Panc1 (cell line): ENCODE measurements around the gene UTRN. TPM values are rescaled to one million over a fixed set of nuclear protein-coding genes. Genes with fewer than 3 reads are reported as not detected.

ENCODE experiments used
- ATAC-seq: fragments of 200-7000 bp; cut with Tn5 transposase; 2 replicates; pipeline ENCODE4 v1.9.1; 2020; ENCODE audit warnings: mild to moderate bottlenecking, moderate library complexity
- BruUV-seq: library from RNA; stranded (reverse); fragments of 400-500 nt; replicated peaks from 2 replicates; lab custom pipeline; 2021; lab: Mats Ljungman, UMichigan
- CTCF ChIA-PET: fragments of 300-600 bp; sonication (Branson Sonifier 250); formaldehyde crosslinking; loops from one replicate; lab custom pipeline; 2022; ENCODE audit warnings: antibody characterized with exemption; lab: Charles Lee
- POLR2A ChIA-PET: fragments of 300-600 bp; sonication (Branson Sonifier 250); formaldehyde crosslinking; loops from one replicate; lab custom pipeline; 2022; ENCODE audit warnings: antibody characterized with exemption; lab: Charles Lee
- DNase-seq: peaks from one replicate; pipeline ENCODE4 v3.0.0-alpha.2; 2010; ENCODE audit warnings: low read depth, low spot score
- H3K27ac ChIP-seq: 2 replicates; pipeline ENCODE4 v1.5.1; 2011; ENCODE audit warnings: mild to moderate bottlenecking, low read length, inconsistent platforms
- H3K27me3 ChIP-seq: fragments of 200-500 bp; sonication (Bioruptor generic); 2 replicates; pipeline ENCODE4 v1.6.0; 2014; ENCODE audit warnings: low read length, inconsistent platforms; ENCODE audit not compliant: control insufficient read depth, insufficient read depth
- H3K36me3 ChIP-seq: fragments of 200-500 bp; sonication (Bioruptor generic); 2 replicates; pipeline ENCODE4 v1.5.1; 2014; ENCODE audit warnings: inconsistent platforms, mild to moderate bottlenecking, low read length, moderate library complexity; ENCODE audit not compliant: control insufficient read depth, insufficient read depth
- H3K4me1 ChIP-seq: 2 replicates; pipeline ENCODE4 v1.5.1; 2011; ENCODE audit warnings: inconsistent platforms, mild to moderate bottlenecking, low read length, moderate library complexity; ENCODE audit not compliant: control insufficient read depth, insufficient read depth
- H3K4me3 ChIP-seq, 2 experiments: 2 replicates each; pipeline ENCODE4 v1.5.1; 2011 to 2012; ENCODE audit warnings: low read depth in 2 of 2, low read length in 2 of 2, mild to moderate bottlenecking in 2 of 2, inconsistent platforms in 1 of 2, moderate library complexity in 1 of 2
- H3K9me3 ChIP-seq: fragments of 200-500 bp; sonication (Bioruptor generic); 2 replicates; pipeline ENCODE4 v1.5.1; 2014; ENCODE audit warnings: low read depth, mild to moderate bottlenecking, inconsistent platforms, low read length, moderate library complexity; ENCODE audit not compliant: control insufficient read depth, insufficient read depth
- POLR2AphosphoS5 ChIP-seq: IDR thresholded peaks from 2 replicates; pipeline ENCODE4 v1.6.1; 2012; ENCODE audit warnings: mild to moderate bottlenecking, low read depth, low read length, moderate library complexity
- SIN3A ChIP-seq: IDR thresholded peaks from 2 replicates; pipeline ENCODE4 v1.6.1; 2012; ENCODE audit warnings: low read depth, mild to moderate bottlenecking, low read length, moderate library complexity, borderline replicate concordance; ENCODE audit not compliant: insufficient read depth
- TCF7L2 ChIP-seq: IDR thresholded peaks from 2 replicates; pipeline ENCODE4 v1.6.1; 2011; ENCODE audit warnings: mild to moderate bottlenecking, low read depth, low read length, inconsistent platforms
- in situ Hi-C: cut with HindIII; loops from 2 replicates; pipeline ENCODE4 v1.10.0; 2016; ENCODE audit warnings: low sequenced_read_pairs, low pct_unique_long_range_greater_than_20kb
- intact Hi-C: fragments of 100-400 bp; cut with micrococcal nuclease; formaldehyde crosslinking; loops from one replicate; pipeline ENCODE4 v1.10.0; 2022; ENCODE audit not compliant: unreplicated experiment
- total RNA-seq: library from RNA; stranded (reverse); gene quantifications from one replicate; pipeline ENCODE4 v1.2.1, GENCODE V29; 2021; ENCODE audit not compliant: unreplicated experiment
- TF ChIP-seq, protein P1 (sequence below), 2 experiments: IDR thresholded peaks; 2 replicates each; pipeline ENCODE4 v1.6.1; 2011 to 2012; ENCODE audit warnings: low read depth in 2 of 2, control low read depth in 1 of 2, low read length in 1 of 2, mild to moderate bottlenecking in 1 of 2, moderate library complexity in 1 of 2; ENCODE audit not compliant: insufficient read depth in 1 of 2
- TF ChIP-seq, protein P2 (sequence below): fragments of 450-650 bp; IDR thresholded peaks from 2 replicates; pipeline ENCODE4 v1.5.1; 2017; ENCODE audit warnings: mild to moderate bottlenecking

The UTRN gene
- total RNA-seq, 1 experiment from 2014 or later = 122 TPM

DNA sequence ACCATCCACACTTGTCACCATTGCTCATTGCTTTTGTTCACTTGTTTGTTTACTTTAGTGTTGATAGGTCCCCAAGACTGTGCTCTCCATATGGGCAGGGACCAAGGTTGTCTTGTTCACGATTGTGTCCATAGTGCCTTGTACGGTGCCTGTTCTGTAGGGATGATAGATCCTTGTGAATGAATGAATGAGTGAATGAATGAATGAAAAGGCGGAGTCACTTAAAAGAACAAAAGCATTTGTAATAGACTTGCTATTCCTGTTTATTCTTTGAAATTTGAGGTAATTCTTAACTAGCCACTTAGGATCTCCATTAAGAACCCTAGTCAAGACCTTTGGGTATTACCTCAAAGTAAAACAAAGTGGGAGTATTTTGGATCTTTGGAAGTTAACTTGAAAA, 47.0 kb downstream of the UTRN start:
- in situ Hi-C loops (no loop called here), intact Hi-C loops (no loop called here)
- Histone ChIP-seq H3K4me3 (no peak overlapping the region), H3K27me3 (no peaks in the 10 kb centered on the region), H3K36me3 (no peaks in the 10 kb centered on the region), H3K27ac (no peak overlapping the region), H3K9me3 (no peaks in the 10 kb centered on the region), H3K4me1 (peaks cover 11% of the 10 kb centered on the region)
- TF ChIP-seq POLR2AphosphoS5 (no peak), TCF7L2 (no peak), SIN3A (no peak)
- TF ChIP-seq, protein P1, sequence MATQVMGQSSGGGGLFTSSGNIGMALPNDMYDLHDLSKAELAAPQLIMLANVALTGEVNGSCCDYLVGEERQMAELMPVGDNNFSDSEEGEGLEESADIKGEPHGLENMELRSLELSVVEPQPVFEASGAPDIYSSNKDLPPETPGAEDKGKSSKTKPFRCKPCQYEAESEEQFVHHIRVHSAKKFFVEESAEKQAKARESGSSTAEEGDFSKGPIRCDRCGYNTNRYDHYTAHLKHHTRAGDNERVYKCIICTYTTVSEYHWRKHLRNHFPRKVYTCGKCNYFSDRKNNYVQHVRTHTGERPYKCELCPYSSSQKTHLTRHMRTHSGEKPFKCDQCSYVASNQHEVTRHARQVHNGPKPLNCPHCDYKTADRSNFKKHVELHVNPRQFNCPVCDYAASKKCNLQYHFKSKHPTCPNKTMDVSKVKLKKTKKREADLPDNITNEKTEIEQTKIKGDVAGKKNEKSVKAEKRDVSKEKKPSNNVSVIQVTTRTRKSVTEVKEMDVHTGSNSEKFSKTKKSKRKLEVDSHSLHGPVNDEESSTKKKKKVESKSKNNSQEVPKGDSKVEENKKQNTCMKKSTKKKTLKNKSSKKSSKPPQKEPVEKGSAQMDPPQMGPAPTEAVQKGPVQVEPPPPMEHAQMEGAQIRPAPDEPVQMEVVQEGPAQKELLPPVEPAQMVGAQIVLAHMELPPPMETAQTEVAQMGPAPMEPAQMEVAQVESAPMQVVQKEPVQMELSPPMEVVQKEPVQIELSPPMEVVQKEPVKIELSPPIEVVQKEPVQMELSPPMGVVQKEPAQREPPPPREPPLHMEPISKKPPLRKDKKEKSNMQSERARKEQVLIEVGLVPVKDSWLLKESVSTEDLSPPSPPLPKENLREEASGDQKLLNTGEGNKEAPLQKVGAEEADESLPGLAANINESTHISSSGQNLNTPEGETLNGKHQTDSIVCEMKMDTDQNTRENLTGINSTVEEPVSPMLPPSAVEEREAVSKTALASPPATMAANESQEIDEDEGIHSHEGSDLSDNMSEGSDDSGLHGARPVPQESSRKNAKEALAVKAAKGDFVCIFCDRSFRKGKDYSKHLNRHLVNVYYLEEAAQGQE (IDR thresholded peaks at IDR 0.05; ENCODE audit: insufficient read depth in 1 of 2, low read depth in 2 of 2, low read length in 1 of 2) = no peak
- TF ChIP-seq, protein P2, sequence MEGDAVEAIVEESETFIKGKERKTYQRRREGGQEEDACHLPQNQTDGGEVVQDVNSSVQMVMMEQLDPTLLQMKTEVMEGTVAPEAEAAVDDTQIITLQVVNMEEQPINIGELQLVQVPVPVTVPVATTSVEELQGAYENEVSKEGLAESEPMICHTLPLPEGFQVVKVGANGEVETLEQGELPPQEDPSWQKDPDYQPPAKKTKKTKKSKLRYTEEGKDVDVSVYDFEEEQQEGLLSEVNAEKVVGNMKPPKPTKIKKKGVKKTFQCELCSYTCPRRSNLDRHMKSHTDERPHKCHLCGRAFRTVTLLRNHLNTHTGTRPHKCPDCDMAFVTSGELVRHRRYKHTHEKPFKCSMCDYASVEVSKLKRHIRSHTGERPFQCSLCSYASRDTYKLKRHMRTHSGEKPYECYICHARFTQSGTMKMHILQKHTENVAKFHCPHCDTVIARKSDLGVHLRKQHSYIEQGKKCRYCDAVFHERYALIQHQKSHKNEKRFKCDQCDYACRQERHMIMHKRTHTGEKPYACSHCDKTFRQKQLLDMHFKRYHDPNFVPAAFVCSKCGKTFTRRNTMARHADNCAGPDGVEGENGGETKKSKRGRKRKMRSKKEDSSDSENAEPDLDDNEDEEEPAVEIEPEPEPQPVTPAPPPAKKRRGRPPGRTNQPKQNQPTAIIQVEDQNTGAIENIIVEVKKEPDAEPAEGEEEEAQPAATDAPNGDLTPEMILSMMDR = no peak
- no peak for DNase-seq
- CTCF ChIA-PET = no interaction called here
- POLR2A ChIA-PET = no interaction called here
- no TSS peak for BruUV-seq
- ATAC-seq = no peak

DNA sequence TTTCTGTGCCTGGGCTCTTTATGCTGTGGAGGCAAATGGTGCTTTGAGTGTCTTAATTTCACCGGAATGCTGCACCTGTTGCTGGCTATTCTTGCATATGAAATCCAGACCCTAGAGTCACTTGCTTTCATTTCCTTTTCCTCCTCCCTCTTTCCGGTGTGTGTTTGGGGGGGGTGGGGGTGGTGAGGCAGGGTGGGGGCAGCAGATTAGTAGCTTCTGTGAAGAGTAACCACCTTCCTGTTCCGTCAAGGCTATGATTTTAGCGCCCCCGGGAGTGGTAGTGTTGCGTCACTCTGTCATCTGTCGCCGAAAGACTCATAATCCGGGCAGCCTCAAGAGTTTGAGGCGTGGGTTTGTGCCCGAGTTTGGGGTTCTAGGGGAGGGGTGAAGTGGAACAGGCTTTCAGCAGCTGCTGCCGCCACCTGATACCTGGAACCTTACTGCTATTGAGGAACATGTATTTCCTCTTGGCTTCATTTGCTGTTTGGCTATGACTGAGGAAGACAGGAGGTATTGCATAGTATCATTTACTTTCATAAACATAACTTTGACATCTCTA, 49.1 kb downstream of the UTRN start:
- ATAC-seq = no peak
- intact Hi-C loops (no loop called here), in situ Hi-C loops (no loop called here)
- no TSS peak for BruUV-seq
- Histone ChIP-seq H3K9me3 (no peaks in the 10 kb centered on the region), H3K4me1 (peaks cover 9% of the 10 kb centered on the region), H3K27me3 (no peaks in the 10 kb centered on the region), H3K36me3 (no peaks in the 10 kb centered on the region), H3K4me3 (no peak overlapping the region), H3K27ac (no peak overlapping the region)
- ChIA-PET CTCF (no interaction called here), POLR2A (no interaction called here)
- TF ChIP-seq, protein P2 = no peak
- TF ChIP-seq SIN3A (no peak), TCF7L2 (no peak), POLR2AphosphoS5 (no peak)
- TF ChIP-seq, protein P1 (IDR thresholded peaks at IDR 0.05; ENCODE audit: insufficient read depth in 1 of 2, low read depth in 2 of 2, low read length in 1 of 2) = no peak
- no peak for DNase-seq

Other genes starting within 250 kb of the UTRN start
- gene SF3B5, start 189.8 kb upstream of the UTRN start, total RNA-seq = 128 TPM
- 3.2 TPM for gene STX11, start 134.8 kb upstream of the UTRN start, total RNA-seq